ENCODE measurements around the gene TCERG1L.

The TCERG1L gene

GRCh38 chr10:131130025-131130424 is 181.5 kb downstream of the TCERG1L start:
- Histone ChIP-seq H2AFZ (ENCODE audit: low read depth) (no peak overlapping the region), H3K79me2 (ENCODE audit: insufficient read depth, low read depth) (no peaks in the 10 kb centered on the region), H3K9ac (no peak overlapping the region), H3K36me3 (ENCODE audit: insufficient read depth) (no peaks in the 10 kb centered on the region), H3K4me2 (no peak overlapping the region), H3K27me3 (ENCODE audit: insufficient read depth, low read depth) (no peaks in the 10 kb centered on the region; the same call in 1 of the 2 replicates), H3K4me3 (IDR thresholded peaks at IDR 0.05; ENCODE audit: insufficient read depth, low read depth, low read length) (no peak overlapping the region), H3K27ac (no peak overlapping the region), H3K4me1 (ENCODE audit: low read depth, poor library complexity, severe bottlenecking) (no peaks in the 10 kb centered on the region), H4K20me1 (ENCODE audit: insufficient read depth) (no peaks in the 10 kb centered on the region)
- no peak for TF ChIP-seq CTCF (conservative IDR thresholded peaks at IDR 0.05; ENCODE audit: low read depth, low read length)

GRCh38 chr10:131129544-131129943 is 182.0 kb downstream of the TCERG1L start:
- Histone ChIP-seq H3K36me3 (ENCODE audit: insufficient read depth) (no peaks in the 10 kb centered on the region), H3K4me2 (no peak overlapping the region), H3K79me2 (ENCODE audit: insufficient read depth, low read depth) (no peaks in the 10 kb centered on the region), H3K9ac (no peak overlapping the region), H4K20me1 (ENCODE audit: insufficient read depth) (no peaks in the 10 kb centered on the region), H3K27me3 (ENCODE audit: insufficient read depth, low read depth) (no peaks in the 10 kb centered on the region; the same call in 1 of the 2 replicates), H3K4me1 (ENCODE audit: low read depth, poor library complexity, severe bottlenecking) (no peaks in the 10 kb centered on the region), H2AFZ (ENCODE audit: low read depth) (no peak overlapping the region), H3K27ac (no peak overlapping the region), H3K4me3 (IDR thresholded peaks at IDR 0.05; ENCODE audit: insufficient read depth, low read depth, low read length) (no peak overlapping the region)
- no peak for TF ChIP-seq CTCF (conservative IDR thresholded peaks at IDR 0.05; ENCODE audit: low read depth, low read length)

- Histone ChIP-seq H3K9ac (no peak overlapping the region), H3K27ac (no peak overlapping the region), H3K36me3 (ENCODE audit: insufficient read depth) (no peaks in the 10 kb centered on the region), H3K79me2 (ENCODE audit: insufficient read depth, low read depth) (no peaks in the 10 kb centered on the region), H2AFZ (ENCODE audit: low read depth) (no peak overlapping the region), H3K27me3 (ENCODE audit: insufficient read depth, low read depth) (no peaks in the 10 kb centered on the region; the same call in 1 of the 2 replicates), H3K4me3 (IDR thresholded peaks at IDR 0.05; ENCODE audit: insufficient read depth, low read depth, low read length) (no peak overlapping the region), H3K4me1 (ENCODE audit: low read depth, poor library complexity, severe bottlenecking) (no peaks in the 10 kb centered on the region), H3K4me2 (no peak overlapping the region), H4K20me1 (ENCODE audit: insufficient read depth) (no peaks in the 10 kb centered on the region)
- TF ChIP-seq CTCF (conservative IDR thresholded peaks at IDR 0.05; ENCODE audit: low read depth, low read length), result no peak
Measured at GRCh38 chr10:131128731-131129130, 182.8 kb downstream of the TCERG1L start.

GRCh38 chr10:131127610-131128009 is 183.9 kb downstream of the TCERG1L start:
- no peak overlapping the region for H3K9ac ChIP-seq
- H3K79me2 ChIP-seq (ENCODE audit: insufficient read depth, low read depth), result no peaks in the 10 kb centered on the region
- H3K4me2 ChIP-seq, result no peak overlapping the region
- H3K27me3 ChIP-seq (ENCODE audit: insufficient read depth, low read depth), result no peaks in the 10 kb centered on the region; the same call in 1 of the 2 replicates
- H3K27ac ChIP-seq, result no peak overlapping the region
- H4K20me1 ChIP-seq (ENCODE audit: insufficient read depth), result no peaks in the 10 kb centered on the region
- H3K4me3 ChIP-seq (IDR thresholded peaks at IDR 0.05; ENCODE audit: insufficient read depth, low read depth, low read length), result no peak overlapping the region
- no peak for TF ChIP-seq CTCF (conservative IDR thresholded peaks at IDR 0.05; ENCODE audit: low read depth, low read length)
- no peaks in the 10 kb centered on the region for H3K36me3 ChIP-seq (ENCODE audit: insufficient read depth)
- no peak overlapping the region for H2AFZ ChIP-seq (ENCODE audit: low read depth)
- no peaks in the 10 kb centered on the region for H3K4me1 ChIP-seq (ENCODE audit: low read depth, poor library complexity, severe bottlenecking)

Data from KMS-11 (cell line).